DMS79 treated with DMSO at 0.1 percent for 48 hours (cell line): ENCODE data around the gene LYSMD3.
"Not testable (repeated sequence)": the region's sequence is repeated elsewhere in the genome, so short reads cannot be mapped to it uniquely, and the experiment has no call there.

Experiments
- DNase-seq: peaks from one replicate; lab custom pipeline; 2025; lab: John Stamatoyannopoulos, UW

Gene LYSMD3

DNA sequence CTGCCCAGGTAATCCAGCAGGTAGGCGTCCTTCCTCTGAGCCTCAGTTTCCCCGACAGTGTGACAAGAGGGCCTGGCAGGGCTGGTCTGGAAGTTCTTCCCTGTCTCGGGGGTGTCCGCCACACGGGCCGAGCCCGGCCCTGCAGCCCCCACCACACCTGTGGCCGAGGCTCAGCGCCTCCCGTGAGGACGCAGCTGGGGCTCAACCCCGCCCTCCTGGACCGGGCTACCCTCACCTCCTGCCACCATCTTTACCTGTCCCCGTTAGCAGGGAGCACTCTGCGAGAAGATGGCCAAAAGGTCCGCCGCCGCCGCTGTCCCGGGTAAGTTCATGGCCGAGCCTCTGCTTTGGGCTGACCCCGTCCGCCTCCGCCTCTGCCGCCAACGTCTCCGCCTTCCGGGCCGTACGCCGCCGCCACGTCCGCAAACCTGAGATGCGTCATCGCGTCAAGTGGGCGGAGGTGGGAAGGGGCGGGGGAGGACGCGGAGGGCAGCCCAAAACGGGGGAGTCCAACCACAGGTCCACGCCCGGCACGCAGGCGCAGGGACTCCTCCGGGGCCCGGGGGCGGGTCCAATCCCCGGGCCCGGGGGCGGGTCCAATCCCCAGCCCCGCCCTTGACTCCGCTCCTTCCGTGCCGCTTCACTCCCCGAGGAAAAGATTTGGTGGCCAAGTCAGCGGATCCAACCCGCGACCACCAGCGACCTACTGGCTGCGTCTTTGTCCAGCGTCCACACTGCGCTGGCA is at the start of gene LYSMD3:
Gene LYSMD3 (minus strand): TSS at position 391 of the 745 bp plus-strand sequence. CDS start 4,295 bp downstream, outside the sequence.
- peak; percentile 60 for DNase-seq

GRCh38 chr5:90576566-90576965 is 47.2 kb upstream of the LYSMD3 start:
- not testable (repeated sequence) for DNase-seq

DNA sequence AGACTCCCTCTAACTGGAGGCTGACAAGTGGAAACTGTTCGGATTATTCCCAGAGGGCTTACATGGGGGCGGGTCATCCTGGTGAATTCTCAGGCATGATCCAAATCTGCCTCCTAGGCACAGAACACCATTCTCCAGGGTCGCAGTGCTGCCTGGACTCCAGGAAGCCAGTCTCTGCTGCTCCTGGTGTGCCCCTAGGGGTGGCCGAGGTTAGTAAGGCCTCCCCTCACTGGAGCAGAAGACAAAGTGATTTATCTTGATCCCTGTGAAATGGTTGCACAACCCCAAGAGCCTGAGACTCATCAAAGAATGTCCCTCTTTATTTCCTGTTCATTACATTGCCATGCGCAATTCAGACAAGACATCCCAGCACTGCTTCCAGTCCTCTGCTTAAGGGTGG is 46.3 kb upstream of the LYSMD3 start:
- no peak for DNase-seq

- DNase-seq, result no peak
These were observed 41.9 kb upstream of the LYSMD3 start for GRCh38 chr5:90571147-90571773.

GRCh38 chr5:90570034-90570433 is 40.6 kb upstream of the LYSMD3 start:
- DNase-seq, result no peak

DNA sequence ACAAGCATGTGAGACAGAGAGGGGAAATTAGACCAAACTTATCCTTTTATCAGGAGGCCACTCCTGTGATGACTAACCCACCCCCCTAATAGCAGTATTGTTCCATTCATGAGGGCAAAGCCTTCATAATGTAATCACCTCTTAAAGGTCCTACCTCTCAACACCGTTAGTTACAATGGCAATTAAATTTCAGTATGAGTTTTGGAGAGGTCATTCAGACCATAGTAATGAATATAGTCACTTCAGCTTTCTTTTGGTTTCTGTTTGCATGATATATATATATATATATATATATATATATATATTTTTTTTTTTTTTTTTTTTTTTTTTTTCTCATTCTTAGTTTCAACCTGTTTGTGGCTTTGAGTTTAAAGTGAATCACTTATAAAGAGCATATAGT is 39.7 kb upstream of the LYSMD3 start:
- DNase-seq, result no peak

DNA sequence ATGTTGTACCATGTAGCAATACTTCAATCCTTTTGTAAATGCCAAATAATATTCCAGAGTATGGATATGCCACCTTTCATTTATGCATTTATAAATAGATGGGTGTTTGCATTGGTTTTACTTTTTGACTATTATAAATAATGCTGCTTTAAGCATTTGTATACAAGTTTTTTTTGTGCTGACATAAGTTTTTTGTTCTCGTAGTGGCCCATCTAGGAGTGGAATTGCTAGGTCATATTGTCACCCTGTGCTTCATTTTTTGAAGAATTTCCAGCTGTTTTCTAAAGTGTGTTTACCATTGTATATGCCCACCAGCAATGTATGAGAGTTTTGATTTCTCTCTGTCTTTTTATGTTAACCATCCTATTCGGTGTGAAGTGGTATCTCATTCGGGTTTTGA is 36.1 kb upstream of the LYSMD3 start:
- no peak for DNase-seq

DNA sequence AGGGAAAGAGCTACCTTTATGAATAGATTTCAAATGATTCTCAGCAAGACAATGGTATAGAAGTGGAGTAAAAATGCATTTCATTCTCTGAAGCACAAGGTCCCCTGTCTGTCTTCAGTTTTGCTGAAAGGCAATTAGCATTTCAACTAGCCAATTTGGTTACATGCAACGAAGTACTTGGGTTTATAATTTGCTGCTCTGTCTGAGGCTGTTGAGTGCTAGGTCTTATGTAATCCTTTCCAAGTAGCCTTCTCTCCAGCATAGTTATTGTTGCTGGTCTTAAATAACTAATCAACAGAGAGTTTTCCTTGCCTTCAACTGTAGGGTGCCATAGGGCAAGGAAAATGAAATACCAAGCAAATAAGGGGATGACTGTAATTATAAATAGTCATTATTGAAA is 33.7 kb upstream of the LYSMD3 start:
- DNase-seq, result peak; percentile 4

GRCh38 chr5:90562341-90562740 is 33.0 kb upstream of the LYSMD3 start:
- DNase-seq, result peak; percentile 11

- DNase-seq, result no peak
These were observed 32.4 kb upstream of the LYSMD3 start for GRCh38 chr5:90561766-90562165.

DNA sequence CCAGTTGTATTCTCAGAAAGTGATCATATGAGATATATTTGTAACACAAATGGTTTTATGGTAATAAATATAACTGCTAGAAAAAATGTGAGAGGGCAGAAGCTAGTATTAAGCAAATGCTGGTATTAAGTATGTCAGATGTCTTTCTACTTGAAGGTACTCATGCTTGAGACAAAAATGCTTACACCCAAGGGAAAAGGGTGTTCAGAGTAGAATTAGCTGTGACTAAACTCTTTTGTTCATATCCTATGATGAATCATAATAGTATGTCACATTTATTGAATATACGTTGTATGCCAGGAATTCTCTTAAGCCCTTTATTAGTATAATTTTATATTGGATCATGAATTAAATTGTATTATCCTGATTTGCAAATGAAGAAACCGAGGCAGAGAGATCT is 31.4 kb upstream of the LYSMD3 start:
- peak; percentile 2 for DNase-seq

- DNase-seq, result peak; percentile 83
These were observed 29.2 kb upstream of the LYSMD3 start, which contains the start of gene ADGRV1 for GRCh38 chr5:90558344-90559192. Gene ADGRV1, plus strand, starts transcription at chr5:90558797. Its CDS starts 99 bp downstream, at chr5:90558896.

DNA sequence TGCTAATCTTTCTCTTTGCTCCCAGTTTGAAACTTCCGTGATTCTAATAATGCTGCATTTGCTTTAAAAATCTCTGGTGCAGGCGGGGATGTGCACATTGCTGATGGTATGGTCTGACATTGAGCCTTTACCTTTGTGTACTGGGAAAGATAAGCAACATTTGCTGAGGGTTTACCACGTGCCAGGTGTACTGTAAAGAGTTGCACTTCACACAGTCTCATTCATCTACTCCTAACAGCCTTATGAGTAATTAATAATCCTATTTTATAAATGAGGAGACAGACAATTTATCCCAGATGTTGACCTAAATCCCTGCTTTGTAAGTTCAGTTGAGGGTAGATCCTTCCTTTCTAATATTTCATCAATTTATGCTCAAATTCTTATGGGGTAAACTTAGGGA is 28.5 kb upstream of the LYSMD3 start:
- DNase-seq, result no peak

DNA sequence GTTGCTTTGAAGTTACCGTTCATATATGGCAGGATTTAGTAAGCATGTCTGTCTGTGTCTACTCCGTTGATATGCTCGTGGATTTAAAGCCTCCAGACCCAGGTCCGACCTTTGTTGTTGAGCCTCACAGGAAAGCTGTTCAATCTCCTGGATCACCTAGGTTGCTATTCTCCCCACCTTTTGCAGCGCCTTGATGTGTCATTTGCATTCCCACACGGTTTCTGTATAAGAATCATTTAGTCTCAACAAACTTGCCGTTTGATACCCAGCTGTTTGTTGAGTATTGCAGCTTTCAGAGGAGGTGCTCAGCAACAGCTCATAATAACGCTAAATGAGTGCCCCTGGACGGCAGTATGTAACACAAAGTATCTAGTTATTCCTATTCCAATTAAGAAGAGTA is 28.0 kb upstream of the LYSMD3 start:
- no peak for DNase-seq

- no peak for DNase-seq
These were observed 26.3 kb upstream of the LYSMD3 start for GRCh38 chr5:90555666-90556065.

DNA sequence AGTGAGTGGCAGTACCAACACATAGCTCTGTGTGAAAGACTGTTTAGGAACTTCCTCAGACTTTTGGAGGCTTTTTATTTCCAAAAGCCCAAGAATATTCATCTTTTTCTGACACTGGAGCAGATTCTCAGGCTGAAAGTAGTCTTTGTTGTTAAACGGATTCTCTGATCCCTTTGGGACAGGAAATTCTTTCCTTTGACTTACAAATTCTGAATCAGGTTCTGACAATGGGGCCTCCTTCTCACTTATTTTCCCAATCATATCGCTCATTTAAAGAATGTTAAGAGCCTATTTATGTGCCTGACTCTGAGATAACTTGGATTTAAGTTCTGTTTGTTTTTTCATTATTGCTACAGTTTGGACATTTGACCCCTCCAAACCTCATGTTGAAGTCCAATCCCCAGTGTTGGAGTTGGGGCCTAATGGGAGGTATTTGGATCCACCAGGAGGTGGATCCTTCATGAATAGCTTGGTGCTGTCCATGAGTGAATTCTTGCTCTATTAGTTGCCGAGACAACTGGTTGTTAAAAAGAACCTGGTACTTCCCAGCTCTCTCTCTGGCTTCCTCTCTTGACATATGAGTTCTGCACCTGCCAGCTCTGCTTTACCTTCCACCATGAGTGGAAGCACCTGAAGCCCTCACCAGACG is 25.1 kb upstream of the LYSMD3 start:
- DNase-seq, result no peak

DNA sequence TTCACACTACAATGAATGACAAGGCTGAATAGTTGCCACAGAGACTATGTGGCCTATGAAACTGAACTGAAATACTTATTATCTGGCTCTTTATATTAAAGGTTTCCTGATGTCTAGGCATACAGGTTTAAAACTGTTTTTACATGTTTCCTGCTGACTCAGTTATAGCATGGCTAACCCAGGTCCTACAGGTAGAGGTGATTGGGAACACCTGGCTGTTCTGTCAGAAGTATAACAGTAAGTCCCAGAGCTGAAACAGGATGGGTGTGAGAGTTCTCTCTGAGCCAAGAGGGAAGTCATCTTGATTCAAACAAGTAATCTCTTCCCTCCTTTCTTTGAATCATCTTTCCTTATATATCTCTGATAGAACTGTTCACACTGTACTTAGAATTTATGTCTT is 24.3 kb upstream of the LYSMD3 start:
- DNase-seq, result no peak

DNA sequence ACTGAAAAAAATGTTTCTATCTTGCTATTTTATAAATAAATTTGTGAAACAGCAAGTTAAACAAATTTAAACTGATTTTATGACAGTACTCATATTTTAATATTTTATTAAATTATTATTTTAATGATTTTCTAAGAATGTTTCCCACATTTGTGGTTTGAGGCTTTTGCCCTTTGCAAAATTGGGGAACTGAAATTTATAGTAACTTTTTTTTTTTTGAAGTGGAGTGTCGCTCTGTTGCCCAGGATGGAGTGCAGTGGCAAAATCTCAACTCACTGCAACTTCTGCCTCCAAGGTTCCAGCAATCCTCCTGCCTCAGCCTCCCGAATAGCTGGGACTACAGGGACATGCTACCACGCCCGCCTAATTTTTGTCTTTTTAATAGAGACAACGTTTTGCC is 22.0 kb upstream of the LYSMD3 start:
- DNase-seq, result no peak

GRCh38 chr5:90550963-90551362 is 21.6 kb upstream of the LYSMD3 start:
- no peak for DNase-seq

- DNase-seq, result no peak
These were observed 20.4 kb upstream of the LYSMD3 start for GRCh38 chr5:90549729-90550275.

- no peak for DNase-seq
These were observed 19.8 kb upstream of the LYSMD3 start for GRCh38 chr5:90549223-90549622.

GRCh38 chr5:90548069-90548593 is 18.7 kb upstream of the LYSMD3 start:
- peak; percentile 58 for DNase-seq
